Measurements from ENCODE around the gene ARHGEF39.

GRCh38 chr9:35700031-35700430, 35.0 kb upstream of the ARHGEF39 start:
- TF ChIP-seq, protein P1, sequence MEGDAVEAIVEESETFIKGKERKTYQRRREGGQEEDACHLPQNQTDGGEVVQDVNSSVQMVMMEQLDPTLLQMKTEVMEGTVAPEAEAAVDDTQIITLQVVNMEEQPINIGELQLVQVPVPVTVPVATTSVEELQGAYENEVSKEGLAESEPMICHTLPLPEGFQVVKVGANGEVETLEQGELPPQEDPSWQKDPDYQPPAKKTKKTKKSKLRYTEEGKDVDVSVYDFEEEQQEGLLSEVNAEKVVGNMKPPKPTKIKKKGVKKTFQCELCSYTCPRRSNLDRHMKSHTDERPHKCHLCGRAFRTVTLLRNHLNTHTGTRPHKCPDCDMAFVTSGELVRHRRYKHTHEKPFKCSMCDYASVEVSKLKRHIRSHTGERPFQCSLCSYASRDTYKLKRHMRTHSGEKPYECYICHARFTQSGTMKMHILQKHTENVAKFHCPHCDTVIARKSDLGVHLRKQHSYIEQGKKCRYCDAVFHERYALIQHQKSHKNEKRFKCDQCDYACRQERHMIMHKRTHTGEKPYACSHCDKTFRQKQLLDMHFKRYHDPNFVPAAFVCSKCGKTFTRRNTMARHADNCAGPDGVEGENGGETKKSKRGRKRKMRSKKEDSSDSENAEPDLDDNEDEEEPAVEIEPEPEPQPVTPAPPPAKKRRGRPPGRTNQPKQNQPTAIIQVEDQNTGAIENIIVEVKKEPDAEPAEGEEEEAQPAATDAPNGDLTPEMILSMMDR (IDR thresholded peaks at IDR 0.05), result no peak
- TF ChIP-seq POLR2A (IDR thresholded peaks at IDR 0.05), result no peak

All from thyroid gland (tissue), 4 donors.